Mesothelial cell of epicardium (in vitro differentiated cells): ENCODE results near the gene DNM3. TPM values are rescaled to one million over a fixed set of nuclear protein-coding genes. Genes with fewer than 3 reads are reported as not detected.

ENCODE experiments used
- DNase-seq, 2 experiments: peaks; one replicate each; pipeline ENCODE4 v3.0.0; 2021; ENCODE audit warnings: low spot score in 2 of 2; ENCODE audit not compliant: unreplicated experiment in 2 of 2
- H3K27ac Mint-ChIP-seq: 2 replicates; pipeline ENCODE4 v1.8.0; 2021; ENCODE audit warnings: mixed read lengths
- H3K27me3 Mint-ChIP-seq: 2 replicates; pipeline ENCODE4 v1.8.0; 2021; ENCODE audit warnings: low read depth, mixed read lengths
- H3K36me3 Mint-ChIP-seq: 2 replicates; pipeline ENCODE4 v1.8.0; 2021; ENCODE audit warnings: mixed read lengths
- H3K4me1 Mint-ChIP-seq: 2 replicates; pipeline ENCODE4 v1.8.0; 2021; ENCODE audit warnings: mixed read lengths
- H3K4me3 Mint-ChIP-seq: 2 replicates; pipeline ENCODE4 v1.8.0; 2021; ENCODE audit warnings: mild to moderate bottlenecking, moderate library complexity, mixed read lengths
- H3K9me3 Mint-ChIP-seq: 2 replicates; pipeline ENCODE4 v1.8.0; 2021; ENCODE audit warnings: mixed read lengths
- CTCF ChIP-seq: fragments of 200-600 bp; sonication (generic); IDR thresholded peaks from one replicate; pipeline ENCODE4 v1.5.0; 2021; ENCODE audit warnings: antibody characterized with exemption; ENCODE audit not compliant: unreplicated experiment
- total RNA-seq: library from RNA; stranded (reverse); gene quantifications from 3 replicates; pipeline ENCODE4 v1.2.1, GENCODE V29; 2021

The DNM3 gene
- total RNA-seq, 1 donor from 2014 or later = 5.0 TPM

- Mint-ChIP-seq H3K36me3 (no peaks in the 10 kb centered on the region), H3K9me3 (no peaks in the 10 kb centered on the region), H3K4me3 (no peak overlapping the region), H3K4me1 (peaks cover 40% of the 10 kb centered on the region), H3K27me3 (no peaks in the 10 kb centered on the region), H3K27ac (no peak overlapping the region)
- TF ChIP-seq CTCF = no peak
- no peak for DNase-seq
These were observed 498.5 kb downstream of the DNM3 start for GRCh38 chr1:172339842-172340241.

- TF ChIP-seq CTCF = no peak
- Mint-ChIP-seq H3K36me3 (no peaks in the 10 kb centered on the region), H3K27me3 (no peaks in the 10 kb centered on the region), H3K9me3 (peaks cover 2% of the 10 kb centered on the region), H3K27ac (no peak overlapping the region), H3K4me3 (no peak overlapping the region), H3K4me1 (peaks cover 40% of the 10 kb centered on the region)
- no peak for DNase-seq
These were observed 499.2 kb downstream of the DNM3 start for GRCh38 chr1:172340520-172340919.

GRCh38 chr1:172341697-172342096, 500.4 kb downstream of the DNM3 start:
- H3K4me3 Mint-ChIP-seq = no peak overlapping the region
- no peaks in the 10 kb centered on the region for H3K27me3 Mint-ChIP-seq
- peaks cover 6% of the 10 kb centered on the region for H3K36me3 Mint-ChIP-seq
- H3K9me3 Mint-ChIP-seq = peaks cover 10% of the 10 kb centered on the region
- H3K27ac Mint-ChIP-seq = peak overlapping the region; percentile 40
- peaks cover 37% of the 10 kb centered on the region for H3K4me1 Mint-ChIP-seq
- TF ChIP-seq CTCF = no peak
- no peak for DNase-seq

- peaks cover 30% of the 10 kb centered on the region for H3K4me1 Mint-ChIP-seq
- H3K9me3 Mint-ChIP-seq = peaks cover 18% of the 10 kb centered on the region
- no peaks in the 10 kb centered on the region for H3K27me3 Mint-ChIP-seq
- peaks cover 14% of the 10 kb centered on the region for H3K36me3 Mint-ChIP-seq
- H3K27ac Mint-ChIP-seq = peak overlapping the region; percentile 97
- TF ChIP-seq CTCF = no peak
- no peak for DNase-seq
- no peak overlapping the region for H3K4me3 Mint-ChIP-seq
These were observed 501.4 kb downstream of the DNM3 start for GRCh38 chr1:172342584-172343239.

- no peak for TF ChIP-seq CTCF
- DNase-seq = no peak
- peaks cover 20% of the 10 kb centered on the region for H3K36me3 Mint-ChIP-seq
- peaks cover 29% of the 10 kb centered on the region for H3K4me1 Mint-ChIP-seq
- H3K9me3 Mint-ChIP-seq = peaks cover 25% of the 10 kb centered on the region
- H3K27me3 Mint-ChIP-seq = no peaks in the 10 kb centered on the region
- peak overlapping the region; percentile 97 for H3K27ac Mint-ChIP-seq
- peak overlapping the region; percentile 7 for H3K4me3 Mint-ChIP-seq
These were observed 502.2 kb downstream of the DNM3 start for GRCh38 chr1:172343240-172344160.
